Amniotic stem cell (primary cell): ENCODE data around the gene ABLIM2.

Experiments
- DNase-seq: peaks from one replicate; lab custom pipeline; 2025; lab: John Stamatoyannopoulos, UW

Gene ABLIM2

DNA sequence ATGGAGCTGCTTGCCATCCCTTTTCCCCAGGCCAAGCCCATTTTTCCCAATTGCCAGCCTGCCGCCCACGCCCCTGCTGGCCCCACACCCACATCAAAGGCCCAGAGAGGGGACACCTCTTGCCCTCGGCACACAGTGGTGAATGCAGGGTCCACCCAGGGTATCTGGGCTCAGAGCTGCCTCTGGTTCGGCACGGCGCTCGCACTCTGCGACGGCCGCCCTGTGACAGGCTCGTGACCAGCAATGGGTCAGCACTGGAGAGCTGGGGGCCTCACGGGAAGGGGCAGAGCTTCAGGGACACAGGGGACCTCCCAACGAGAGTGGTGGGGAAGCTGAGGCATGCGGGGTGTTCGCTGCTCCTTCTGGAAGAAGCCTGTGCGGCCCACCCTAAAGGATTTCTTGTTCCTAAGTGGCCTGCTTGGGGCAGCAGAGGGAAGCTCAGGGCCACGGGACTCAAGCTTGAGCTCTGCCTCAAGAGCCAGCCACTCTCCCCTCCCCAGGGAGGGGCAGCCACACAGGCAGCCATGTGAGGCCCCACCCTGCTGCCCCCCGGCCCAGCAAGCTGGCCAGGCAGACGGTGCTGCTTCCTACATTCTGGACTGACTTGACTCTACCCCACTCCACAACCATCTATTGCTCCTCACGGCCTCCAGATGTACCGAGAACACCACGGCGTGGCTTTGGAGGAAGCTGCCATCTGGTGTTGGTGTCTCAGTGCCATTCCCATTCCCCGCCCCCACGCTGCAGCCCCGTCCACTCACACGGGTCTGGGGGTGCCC lies 73.7 kb downstream of the ABLIM2 start:
- DNase-seq: no peak

DNA sequence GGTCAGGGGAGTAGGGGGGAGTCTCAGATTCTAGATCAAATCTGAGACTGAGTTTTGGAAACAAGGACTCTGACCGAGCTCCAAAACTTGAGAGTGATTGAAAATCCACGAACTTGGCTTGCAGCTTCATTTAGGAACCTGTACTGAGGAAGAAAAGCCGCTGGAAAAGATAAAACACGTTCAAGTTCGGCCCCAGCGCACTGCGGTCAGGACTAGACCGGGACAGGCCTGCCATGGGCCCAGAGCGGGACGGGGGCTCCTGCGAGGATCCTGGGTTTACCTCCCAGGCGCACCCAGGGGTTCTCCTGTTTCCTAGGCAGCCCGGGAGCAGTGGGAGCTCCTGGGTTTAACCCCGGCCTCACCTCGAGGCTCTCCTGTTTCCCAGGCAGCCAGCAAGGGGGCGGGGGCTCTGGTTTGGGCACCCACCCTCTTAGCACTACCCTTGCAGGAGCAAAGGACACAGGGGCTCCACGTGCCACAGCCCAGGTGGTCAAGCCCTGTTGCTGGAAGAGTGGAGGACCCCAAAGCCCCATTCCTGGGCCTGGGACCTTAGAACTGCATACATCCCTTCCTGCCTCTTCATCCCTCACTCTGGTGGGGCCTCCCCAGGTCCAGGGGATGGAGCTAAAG lies 74.5 kb downstream of the ABLIM2 start:
- no peak for DNase-seq

DNA sequence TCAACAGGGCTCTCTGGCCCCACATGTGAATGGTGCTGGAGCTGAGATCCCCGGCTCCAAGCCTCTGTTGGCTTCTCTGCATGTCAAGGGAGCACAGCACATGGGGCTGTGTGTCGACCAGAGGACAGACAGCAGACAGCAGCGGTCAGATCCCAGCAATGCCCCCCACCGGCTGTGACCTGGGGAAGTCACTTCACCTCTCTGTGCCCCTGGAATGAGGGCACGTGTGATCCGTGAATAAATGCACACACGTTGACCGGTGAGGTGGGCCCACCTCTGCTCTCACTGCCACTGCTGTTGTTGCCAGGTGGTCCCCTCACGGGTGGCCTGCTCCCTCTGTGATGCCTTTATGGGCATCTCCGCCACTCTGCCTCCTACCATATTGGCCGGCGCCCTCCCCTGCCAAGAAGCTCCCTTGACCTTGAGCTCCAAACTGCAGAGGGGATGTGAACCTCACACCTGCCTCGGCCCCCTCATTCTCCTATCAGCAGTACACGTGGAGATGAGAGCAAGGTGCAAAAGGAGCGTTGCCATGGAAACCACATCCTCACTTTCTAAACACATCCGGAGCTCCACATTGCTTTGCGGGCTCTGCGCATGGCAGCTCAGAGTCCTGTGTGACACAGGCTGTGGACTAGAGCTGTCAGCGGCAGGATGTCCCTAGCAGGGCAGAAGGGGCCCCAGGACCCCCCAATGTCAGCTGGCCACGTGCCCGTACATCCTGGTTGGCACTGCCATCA lies 75.4 kb downstream of the ABLIM2 start:
- DNase-seq: no peak

DNA sequence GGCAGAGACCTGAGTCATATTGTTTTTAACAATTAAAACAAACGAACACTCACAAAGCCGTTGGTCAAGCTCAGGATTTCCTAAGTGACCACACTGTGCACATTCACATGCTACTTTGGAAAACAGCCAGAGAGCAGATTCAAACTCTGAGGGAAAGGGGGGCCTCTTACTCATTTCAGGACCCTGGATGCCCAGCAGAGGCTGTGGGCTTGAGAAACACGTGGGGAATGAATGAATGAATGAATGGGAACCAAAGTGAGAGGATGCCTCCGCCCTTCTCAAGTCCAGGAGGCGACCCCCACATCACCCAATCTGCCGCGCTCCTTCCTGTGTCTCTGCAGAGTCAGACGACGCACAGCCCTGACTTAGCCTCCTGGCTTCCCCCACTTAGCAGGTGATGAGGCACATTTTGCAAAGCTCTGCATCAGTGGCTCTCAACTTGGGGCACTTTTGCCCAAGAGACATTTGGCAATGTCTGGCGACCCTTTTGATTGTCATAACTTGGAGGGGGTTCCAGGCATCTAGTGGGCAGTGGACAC lies 76.0 kb downstream of the ABLIM2 start:
- DNase-seq: no peak

DNA sequence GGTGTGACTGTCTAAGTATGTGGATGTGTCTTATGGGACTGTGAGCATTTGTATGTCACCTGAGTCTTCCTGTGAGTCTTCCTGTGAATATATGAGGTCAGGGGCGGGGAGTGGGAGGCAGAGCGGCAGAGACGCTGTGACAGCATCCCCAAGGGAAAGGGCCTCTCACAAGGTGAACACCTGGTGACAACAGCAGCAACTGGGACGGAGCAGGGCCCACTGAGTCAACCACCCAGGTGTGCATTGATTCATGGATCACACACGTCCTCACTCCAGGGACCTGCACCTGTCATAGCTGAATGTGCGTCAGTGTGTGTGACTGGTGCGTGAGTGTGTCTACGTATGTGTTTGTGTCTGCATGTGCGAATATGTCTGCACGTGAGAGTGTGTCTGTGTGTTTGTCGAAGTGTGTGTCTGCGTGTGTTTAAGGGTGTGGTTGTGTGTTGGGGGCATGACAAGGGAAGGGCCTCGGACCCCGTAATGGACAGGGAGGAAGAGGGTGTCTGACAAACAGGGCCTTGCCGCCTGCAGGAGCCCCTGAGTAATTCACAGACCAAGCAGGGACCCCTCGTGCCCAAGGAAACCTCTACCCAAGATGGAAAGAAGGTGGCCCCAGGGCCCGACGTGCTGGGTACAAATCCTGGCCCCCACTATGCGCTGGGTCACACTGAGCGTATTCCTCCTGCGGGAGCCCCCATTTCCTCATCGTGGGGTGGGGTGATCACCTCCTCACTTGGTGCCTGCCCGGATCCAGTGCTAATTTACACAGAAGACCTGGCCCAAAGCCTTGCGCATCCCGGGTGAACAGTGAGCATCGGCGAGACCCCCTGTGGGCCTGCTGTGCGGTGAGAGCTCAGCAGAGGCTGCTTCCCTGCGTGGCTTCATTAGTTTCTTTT lies 76.7 kb downstream of the ABLIM2 start:
- no peak for DNase-seq

DNA sequence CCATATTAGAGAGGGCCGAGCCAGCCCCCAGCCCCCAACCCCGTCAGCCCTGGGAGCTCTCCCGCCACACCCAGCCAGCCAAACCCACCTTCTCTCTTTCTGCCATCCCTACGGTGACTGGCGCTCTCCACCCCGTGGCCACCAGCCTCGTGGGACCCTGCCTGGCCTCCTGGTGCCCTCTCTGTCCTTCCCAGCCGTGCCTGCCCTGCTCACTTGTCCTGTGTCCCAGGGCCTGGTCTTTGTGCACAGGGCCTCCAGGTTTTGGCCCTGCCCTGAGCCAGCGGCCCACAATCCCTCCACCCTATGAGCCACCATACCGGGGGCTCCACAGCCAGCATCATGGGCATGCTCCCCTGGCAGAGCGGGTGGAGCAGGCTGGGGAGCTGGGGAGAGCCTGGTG lies 77.4 kb downstream of the ABLIM2 start:
- DNase-seq: no peak

DNA sequence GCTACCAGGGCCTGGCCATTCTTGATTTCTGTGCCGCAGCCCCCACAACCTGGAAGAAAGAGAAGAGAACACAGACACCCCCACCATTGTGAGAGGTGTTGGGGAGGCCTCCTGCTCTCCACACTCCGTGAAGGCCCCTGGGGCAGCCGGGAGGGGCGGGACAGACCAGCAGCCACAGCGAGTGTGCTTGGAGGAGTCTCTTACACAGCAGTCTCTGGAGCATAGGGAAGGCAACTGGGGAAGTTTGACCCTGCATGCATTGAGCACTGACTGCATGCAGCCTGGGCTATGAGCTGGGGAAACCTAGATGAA lies 77.9 kb downstream of the ABLIM2 start:
- no peak for DNase-seq

DNA sequence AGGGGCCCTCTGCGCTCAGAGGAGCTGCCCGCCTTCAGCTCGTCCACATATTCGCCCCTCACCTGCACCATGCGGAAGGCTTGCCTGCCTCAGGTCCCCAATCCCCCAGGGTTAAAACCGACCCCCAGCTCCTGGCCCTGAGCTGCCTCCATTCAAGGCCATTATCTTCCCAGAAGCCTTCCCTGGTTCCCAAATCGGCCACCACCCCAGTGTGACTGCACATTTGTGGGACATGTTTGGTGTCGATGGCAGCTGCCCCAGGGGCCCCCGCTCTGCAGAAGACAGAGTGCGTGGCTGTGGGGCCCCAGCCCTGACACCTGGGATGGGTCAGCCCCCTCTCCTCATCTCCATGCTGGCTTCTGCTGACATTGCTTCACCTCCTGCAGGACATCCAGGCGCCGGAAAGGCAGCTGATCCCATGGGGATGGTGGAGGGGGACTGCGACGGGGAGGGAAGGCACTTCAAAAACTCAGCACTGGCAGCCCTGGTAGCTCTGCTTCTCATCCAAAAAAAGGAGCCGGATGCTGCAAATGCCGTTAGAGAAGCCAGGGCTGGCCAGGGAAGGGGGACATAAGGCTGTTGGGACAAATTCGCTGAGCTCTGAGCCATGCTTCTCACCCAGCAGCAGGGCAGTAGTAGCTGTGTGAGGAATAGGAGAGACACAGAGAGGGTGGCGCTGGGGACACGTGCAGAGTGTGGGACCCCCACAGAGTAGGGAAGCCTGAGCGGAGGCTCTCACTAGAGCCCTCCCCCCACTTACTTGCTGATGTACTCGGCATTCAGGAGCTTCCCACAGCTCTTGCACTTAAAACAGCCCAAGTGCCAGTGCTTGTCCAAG lies 78.5 kb downstream of the ABLIM2 start:
- DNase-seq: no peak

DNA sequence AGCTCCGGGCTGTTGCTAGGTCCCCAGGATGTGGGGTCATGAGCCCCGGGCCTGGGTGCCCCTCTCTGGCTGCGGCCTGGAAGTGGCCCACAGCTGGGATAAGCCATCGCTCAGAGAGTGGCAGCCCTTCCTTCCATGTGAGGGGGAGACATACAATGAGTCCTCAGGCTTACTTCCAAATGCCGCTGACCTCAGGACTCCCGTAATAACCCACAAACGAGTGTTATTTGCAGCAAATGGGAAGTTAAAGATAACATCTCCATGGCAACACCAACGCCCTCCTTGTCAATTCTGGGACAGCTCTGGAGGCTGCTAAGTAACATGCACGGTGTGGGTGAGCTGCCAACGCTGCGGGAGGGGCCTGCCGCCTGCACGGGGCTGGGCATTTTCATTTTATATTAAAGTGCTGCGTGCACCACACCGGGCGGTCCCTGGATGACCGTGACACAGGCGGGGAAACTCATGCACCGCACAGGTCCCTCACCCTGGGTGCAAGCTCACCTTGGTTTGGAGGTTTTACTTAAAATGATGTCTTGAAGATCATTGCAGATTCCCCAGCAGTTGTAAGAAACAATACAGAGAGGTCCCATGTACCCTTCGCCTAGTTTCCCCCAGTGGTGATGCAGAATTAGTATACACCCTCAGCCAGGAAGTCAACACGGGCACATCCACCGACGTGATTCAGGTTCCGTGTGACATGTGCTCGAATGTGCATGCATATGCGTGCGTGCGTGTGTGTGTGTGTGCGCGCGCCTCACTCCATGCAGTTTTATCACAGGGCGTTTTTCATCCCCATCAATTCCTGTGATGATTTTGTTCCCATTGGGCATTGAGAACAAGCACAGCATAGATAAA lies 79.4 kb downstream of the ABLIM2 start:
- DNase-seq: no peak

DNA sequence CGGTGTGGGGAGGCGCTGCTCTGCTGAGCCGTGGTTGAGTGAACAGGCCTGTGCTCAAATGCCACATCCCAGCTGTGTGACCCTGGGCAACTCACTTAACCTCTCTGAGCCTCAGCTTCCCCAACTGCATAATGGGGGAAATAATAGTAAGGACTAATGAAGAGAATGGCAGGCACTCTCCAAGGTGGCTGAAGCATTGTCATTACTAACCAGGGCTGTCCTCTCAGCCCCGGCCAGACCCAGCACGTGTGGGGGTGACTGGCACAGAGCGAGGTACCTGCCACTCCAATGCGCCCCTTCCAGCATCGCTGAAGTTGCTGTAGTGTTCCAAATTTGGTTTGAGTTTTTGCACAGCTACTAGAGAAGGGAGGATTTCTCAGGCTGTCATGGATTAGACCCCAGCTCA lies 80.0 kb downstream of the ABLIM2 start:
- no peak for DNase-seq

DNA sequence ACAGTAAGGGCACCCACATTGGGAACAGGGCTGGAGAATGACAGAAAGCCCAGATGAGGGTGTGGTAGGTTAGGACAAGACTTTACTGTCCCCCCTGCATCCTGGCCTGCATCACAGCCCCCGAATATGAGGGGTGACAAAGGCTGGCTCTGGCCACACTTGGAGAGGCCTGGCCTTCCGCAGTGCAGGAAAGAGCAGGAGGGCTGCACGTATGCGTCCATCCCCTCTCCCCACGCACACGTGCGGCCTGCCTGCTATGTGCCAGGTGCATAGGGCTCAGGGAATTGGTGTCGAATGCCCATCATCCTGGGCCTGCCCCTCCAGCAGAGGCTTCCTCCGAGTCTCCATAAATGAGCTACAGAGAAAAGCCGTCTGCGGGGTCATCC lies 80.5 kb downstream of the ABLIM2 start:
- DNase-seq: no peak

DNA sequence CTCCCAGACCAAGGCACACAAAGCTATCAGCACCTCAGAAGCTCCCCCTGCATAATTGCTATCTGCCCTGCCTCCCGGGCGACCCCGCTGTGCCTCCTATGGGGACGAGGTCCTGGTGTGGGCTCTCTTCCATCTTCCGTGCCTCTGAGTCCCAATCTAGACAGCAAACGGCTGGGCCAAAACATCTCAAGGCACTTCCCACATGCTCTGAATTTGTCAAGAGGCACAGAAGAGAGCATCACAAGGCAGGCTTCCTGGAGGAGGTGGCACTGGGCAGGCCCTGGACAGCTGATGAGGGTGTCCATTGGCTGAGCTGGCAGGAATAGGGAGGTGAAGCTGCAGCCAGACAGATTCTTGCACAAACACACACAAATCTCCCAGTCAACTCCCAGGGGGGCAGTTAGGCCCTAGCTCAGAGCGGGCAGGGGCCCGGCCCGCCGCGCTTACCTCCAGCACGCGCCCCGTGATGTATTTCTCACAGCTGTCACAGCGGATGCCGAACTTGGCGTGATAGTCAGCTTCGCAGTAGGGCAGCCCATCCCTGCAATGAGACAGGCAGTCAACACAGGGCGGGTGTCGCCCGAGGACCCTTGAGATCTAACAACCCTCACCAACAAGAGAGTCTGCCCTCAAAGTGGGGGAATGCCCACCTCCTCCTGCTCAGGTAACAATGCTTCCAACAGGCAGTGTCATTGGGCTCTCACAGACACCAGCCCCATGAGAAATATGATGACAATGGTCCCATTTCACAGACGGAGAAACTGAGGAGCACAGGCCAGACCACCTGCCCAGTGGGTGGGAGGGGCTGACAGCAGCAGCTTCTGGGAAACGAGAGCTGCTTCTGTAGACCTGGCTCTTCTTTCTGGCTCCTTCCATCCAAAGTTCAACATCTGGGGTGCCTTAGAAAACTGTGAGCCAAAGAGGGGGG lies 81.2 kb downstream of the ABLIM2 start:
- DNase-seq: no peak

DNA sequence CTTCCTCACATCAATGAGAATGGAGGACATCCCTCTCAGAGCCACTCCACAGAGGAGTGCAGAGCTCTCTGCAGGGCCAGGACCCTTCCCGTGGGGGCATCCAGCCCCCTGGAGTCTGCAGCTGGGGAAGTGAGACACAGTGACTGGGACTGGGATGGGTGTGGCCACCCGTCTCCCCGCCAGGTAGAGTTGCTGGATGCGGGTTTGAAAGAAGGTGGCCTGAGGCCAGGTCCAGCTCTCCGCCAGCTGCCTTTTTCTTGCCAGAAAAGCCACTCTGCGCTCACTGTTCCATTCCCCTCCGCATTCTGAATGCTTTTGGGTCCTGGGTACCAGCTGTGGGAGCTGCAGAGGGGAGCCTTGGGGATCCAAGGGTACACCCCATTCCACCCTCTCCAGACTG lies 82.6 kb downstream of the ABLIM2 start:
- DNase-seq: no peak

DNA sequence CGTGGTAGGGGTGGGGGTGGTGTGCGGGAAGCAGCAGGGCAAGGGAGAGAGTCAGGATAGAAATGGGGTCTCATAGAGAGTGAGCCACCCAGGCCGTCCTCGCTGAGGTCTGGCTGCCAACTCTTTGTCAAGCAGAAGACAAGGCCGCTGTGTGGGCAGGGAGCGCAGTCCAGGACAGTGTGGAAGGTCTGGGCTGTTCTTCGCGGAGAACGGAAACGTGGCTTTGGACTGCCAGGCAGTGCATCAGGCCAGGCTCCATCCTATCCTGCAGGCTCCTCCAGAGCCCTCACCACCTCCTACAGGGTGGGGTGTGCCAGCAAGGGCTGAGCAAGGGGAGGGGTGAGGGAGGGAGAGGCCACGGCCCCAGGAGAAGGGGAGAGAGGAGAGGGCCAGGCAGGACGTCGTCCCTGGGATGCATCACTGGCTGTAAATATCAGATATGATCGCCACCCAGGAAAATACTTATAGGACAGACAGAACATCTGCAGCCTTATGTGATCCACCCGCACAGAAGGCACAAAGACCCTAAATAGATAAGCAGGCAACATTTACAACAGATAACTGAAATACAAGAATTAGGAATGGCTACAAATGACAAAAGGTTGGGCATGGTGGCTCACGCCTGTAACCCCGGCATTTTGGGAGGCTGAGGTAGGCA lies 85.3 kb downstream of the ABLIM2 start:
- no peak for DNase-seq

DNA sequence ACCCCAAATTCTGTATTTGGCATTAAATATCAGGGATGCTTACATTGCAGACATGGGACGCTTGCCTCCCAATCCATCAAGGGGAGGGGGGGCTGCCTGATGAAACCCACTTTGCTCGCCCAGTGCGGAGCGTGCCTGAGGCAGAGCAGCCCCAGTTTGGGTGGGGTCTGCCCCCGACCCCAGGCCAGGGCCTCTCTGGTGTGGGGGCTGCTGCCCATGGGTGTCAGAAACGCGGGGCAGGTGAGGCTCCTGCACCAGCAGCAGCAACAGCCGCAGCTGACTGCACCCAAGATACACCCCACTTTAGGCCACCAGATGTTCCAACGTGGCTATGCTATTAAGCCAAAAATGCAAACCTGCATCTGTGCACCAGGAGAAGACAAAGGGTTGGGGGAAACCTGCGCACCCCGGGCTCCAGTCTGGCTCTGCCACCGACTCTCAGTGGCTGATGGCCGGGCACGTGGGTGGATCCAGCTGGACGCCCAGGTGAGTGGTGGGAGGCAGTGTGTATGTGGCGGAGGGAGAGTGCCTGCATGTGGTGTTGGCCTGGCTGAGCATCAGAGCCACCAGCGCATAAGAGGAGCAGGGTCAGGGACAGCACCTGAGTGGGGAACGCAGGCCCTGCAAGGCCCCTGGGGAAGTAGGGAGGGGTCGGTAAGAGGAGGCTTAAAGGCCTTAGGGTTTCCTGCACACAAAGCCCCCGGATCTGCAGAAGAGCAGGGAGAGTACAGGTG lies 86.2 kb downstream of the ABLIM2 start:
- DNase-seq: no peak

DNA sequence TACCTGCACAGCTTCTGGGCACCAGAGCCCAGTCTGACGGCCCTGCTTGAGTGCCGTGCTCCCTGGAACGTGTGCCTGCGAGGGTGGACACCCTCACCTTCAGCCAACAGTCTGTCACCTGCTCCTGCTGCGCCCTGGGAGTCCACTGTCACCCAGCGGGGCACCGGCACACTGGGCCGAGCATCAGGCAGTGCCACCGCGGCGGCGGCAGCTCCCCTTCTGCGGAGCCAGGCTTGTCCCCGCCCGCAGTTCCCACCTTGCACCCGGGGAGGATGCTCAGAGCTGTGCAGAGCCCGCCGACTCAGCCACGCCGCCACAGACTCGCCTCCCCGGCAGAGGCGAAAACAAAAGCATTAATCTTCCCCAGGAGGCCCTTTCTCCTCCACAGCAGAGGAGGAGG lies 86.8 kb downstream of the ABLIM2 start:
- DNase-seq: no peak

DNA sequence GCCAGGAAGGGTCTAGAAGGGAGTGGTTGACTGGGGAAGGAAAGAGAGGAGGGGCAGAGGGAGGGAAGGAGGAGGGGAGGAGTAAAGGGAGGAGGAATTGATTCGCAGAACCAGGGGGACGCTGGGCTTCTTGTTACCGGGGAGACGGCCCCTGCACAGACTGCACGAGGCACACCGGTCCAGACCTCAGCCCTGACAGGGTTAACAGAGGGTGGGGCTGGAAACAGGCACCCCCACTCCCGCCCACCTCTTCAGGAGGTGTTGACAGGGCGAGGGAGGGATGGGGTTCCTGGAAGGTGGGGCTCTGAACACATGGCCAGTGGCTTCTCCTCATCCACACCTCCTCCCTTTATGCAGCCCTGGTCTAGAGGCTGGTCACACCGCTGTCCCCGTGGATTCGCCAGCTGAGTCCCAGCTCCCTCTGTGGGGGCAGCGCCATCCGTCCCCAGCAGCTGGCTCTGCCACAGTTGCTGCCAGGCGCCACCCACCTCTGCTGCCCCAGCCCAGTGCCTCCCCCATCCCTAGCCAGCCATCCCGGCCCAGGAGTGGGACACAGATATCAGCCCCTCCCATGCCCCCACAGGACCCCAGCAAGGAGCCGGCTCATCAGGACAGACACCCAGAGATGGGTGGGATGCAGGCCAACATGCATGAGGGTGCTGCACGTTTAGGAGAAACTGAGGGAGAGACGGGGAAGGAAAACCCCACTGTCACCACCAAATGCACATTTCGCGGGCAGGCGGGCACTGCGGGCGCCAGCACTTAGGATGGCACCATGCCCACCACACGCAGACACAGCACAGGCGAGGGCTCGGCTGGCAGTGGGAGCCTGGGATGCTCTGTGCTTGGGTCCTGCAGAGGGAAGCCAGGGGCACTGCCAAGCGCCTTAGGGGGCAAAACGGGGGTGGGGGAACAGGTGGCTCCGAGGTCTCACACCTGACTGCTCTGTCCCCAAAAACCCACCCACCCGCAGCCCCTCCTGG lies 87.6 kb downstream of the ABLIM2 start:
- DNase-seq: no peak
